Panc1 (cell line): ENCODE results near the gene ANKRD33B. TPM values are rescaled to one million over a fixed set of nuclear protein-coding genes. Genes with fewer than 3 reads are reported as not detected.

Experiments used
- ATAC-seq: fragments of 200-7000 bp; cut with Tn5 transposase; 2 replicates; pipeline ENCODE4 v1.9.1; 2020; ENCODE audit warnings: mild to moderate bottlenecking, moderate library complexity
- BruUV-seq: library from RNA; stranded (reverse); fragments of 400-500 nt; replicated peaks from 2 replicates; lab custom pipeline; 2021; lab: Mats Ljungman, UMichigan
- CTCF ChIA-PET: fragments of 300-600 bp; sonication (Branson Sonifier 250); formaldehyde crosslinking; loops from one replicate; lab custom pipeline; 2022; ENCODE audit warnings: antibody characterized with exemption; lab: Charles Lee
- POLR2A ChIA-PET: fragments of 300-600 bp; sonication (Branson Sonifier 250); formaldehyde crosslinking; loops from one replicate; lab custom pipeline; 2022; ENCODE audit warnings: antibody characterized with exemption; lab: Charles Lee
- DNase-seq: peaks from one replicate; pipeline ENCODE4 v3.0.0-alpha.2; 2010; ENCODE audit warnings: low read depth, low spot score
- H3K27ac ChIP-seq: 2 replicates; pipeline ENCODE4 v1.5.1; 2011; ENCODE audit warnings: mild to moderate bottlenecking, low read length, inconsistent platforms
- H3K27me3 ChIP-seq: fragments of 200-500 bp; sonication (Bioruptor generic); 2 replicates; pipeline ENCODE4 v1.6.0; 2014; ENCODE audit warnings: low read length, inconsistent platforms; ENCODE audit not compliant: control insufficient read depth, insufficient read depth
- H3K36me3 ChIP-seq: fragments of 200-500 bp; sonication (Bioruptor generic); 2 replicates; pipeline ENCODE4 v1.5.1; 2014; ENCODE audit warnings: inconsistent platforms, mild to moderate bottlenecking, low read length, moderate library complexity; ENCODE audit not compliant: control insufficient read depth, insufficient read depth
- H3K4me1 ChIP-seq: 2 replicates; pipeline ENCODE4 v1.5.1; 2011; ENCODE audit warnings: inconsistent platforms, mild to moderate bottlenecking, low read length, moderate library complexity; ENCODE audit not compliant: control insufficient read depth, insufficient read depth
- H3K4me3 ChIP-seq, 2 experiments: 2 replicates each; pipeline ENCODE4 v1.5.1; 2011 to 2012; ENCODE audit warnings: low read depth in 2 of 2, low read length in 2 of 2, mild to moderate bottlenecking in 2 of 2, inconsistent platforms in 1 of 2, moderate library complexity in 1 of 2
- H3K9me3 ChIP-seq: fragments of 200-500 bp; sonication (Bioruptor generic); 2 replicates; pipeline ENCODE4 v1.5.1; 2014; ENCODE audit warnings: low read depth, mild to moderate bottlenecking, inconsistent platforms, low read length, moderate library complexity; ENCODE audit not compliant: control insufficient read depth, insufficient read depth
- CTCF ChIP-seq: fragments of 450-650 bp; IDR thresholded peaks from 2 replicates; pipeline ENCODE4 v1.5.1; 2017; ENCODE audit warnings: mild to moderate bottlenecking
- POLR2AphosphoS5 ChIP-seq: IDR thresholded peaks from 2 replicates; pipeline ENCODE4 v1.6.1; 2012; ENCODE audit warnings: mild to moderate bottlenecking, low read depth, low read length, moderate library complexity
- REST ChIP-seq, 2 experiments: IDR thresholded peaks; 2 replicates each; pipeline ENCODE4 v1.6.1; 2011 to 2012; ENCODE audit warnings: low read depth in 2 of 2, control low read depth in 1 of 2, low read length in 1 of 2, mild to moderate bottlenecking in 1 of 2, moderate library complexity in 1 of 2; ENCODE audit not compliant: insufficient read depth in 1 of 2
- SIN3A ChIP-seq: IDR thresholded peaks from 2 replicates; pipeline ENCODE4 v1.6.1; 2012; ENCODE audit warnings: low read depth, mild to moderate bottlenecking, low read length, moderate library complexity, borderline replicate concordance; ENCODE audit not compliant: insufficient read depth
- TCF7L2 ChIP-seq: IDR thresholded peaks from 2 replicates; pipeline ENCODE4 v1.6.1; 2011; ENCODE audit warnings: mild to moderate bottlenecking, low read depth, low read length, inconsistent platforms
- in situ Hi-C: cut with HindIII; loops from 2 replicates; pipeline ENCODE4 v1.10.0; 2016; ENCODE audit warnings: low sequenced_read_pairs, low pct_unique_long_range_greater_than_20kb
- intact Hi-C: fragments of 100-400 bp; cut with micrococcal nuclease; formaldehyde crosslinking; loops from one replicate; pipeline ENCODE4 v1.10.0; 2022; ENCODE audit not compliant: unreplicated experiment
- total RNA-seq: library from RNA; stranded (reverse); gene quantifications from one replicate; pipeline ENCODE4 v1.2.1, GENCODE V29; 2021; ENCODE audit not compliant: unreplicated experiment

The ANKRD33B gene
- total RNA-seq, 1 experiment from 2014 or later, result 19.1 TPM

GRCh38 chr5:10634562-10634961, 70.7 kb downstream of the ANKRD33B start:
- Histone ChIP-seq H3K4me3 (no peak overlapping the region), H3K4me1 (0 out of 2 replicates have a peak, but pooled peaks cover 5% of the 10 kb centered on the region), H3K36me3 (no peaks in the 10 kb centered on the region), H3K27me3 (no peaks in the 10 kb centered on the region), H3K27ac (no peak overlapping the region), H3K9me3 (no peaks in the 10 kb centered on the region)
- DNase-seq (no peak), ATAC-seq (no peak)
- TF ChIP-seq REST (IDR thresholded peaks at IDR 0.05; ENCODE audit: insufficient read depth in 1 of 2, low read depth in 2 of 2, low read length in 1 of 2) (no peak), POLR2AphosphoS5 (no peak), TCF7L2 (no peak), CTCF (no peak), SIN3A (no peak)
- intact Hi-C loops, result no loop called here
- ChIA-PET CTCF (no interaction called here), POLR2A (interaction anchor here (1.2 kb wide), 1 partner anchor 191 kb away, joined by 3 read pairs; no protein-coding TSS in a partner anchor)
- BruUV-seq, result no TSS peak
- in situ Hi-C loops, result no loop called here

- CTCF ChIA-PET, result interaction anchor here (0.6 to 0.7 kb wide), 2 partner anchors 29 to 383 kb away, joined by 3 to 6 read pairs; no protein-coding TSS in a partner anchor
- no peak overlapping the region for H3K4me3 ChIP-seq
- no peaks in the 10 kb centered on the region for H3K9me3 ChIP-seq
- in situ Hi-C loops (no loop called here), intact Hi-C loops (no loop called here)
- BruUV-seq, result no TSS peak
- POLR2A ChIA-PET, result interaction anchor here (1.2 kb wide), 1 partner anchor 191 kb away, joined by 3 read pairs; no protein-coding TSS in a partner anchor
- no peak overlapping the region for H3K27ac ChIP-seq
- H3K4me1 ChIP-seq, result 0 out of 2 replicates have a peak, but pooled peaks cover 5% of the 10 kb centered on the region
- no peaks in the 10 kb centered on the region for H3K27me3 ChIP-seq
- no peak for DNase-seq
- no peaks in the 10 kb centered on the region for H3K36me3 ChIP-seq
- ATAC-seq, result no peak
- TF ChIP-seq SIN3A (no peak), TCF7L2 (no peak), CTCF (no peak), POLR2AphosphoS5 (no peak), REST (IDR thresholded peaks at IDR 0.05; ENCODE audit: insufficient read depth in 1 of 2, low read depth in 2 of 2, low read length in 1 of 2) (no peak)
Observed at GRCh38 chr5:10635257-10635866, 71.5 kb downstream of the ANKRD33B start.
